Fibroblast of lung (primary cell): ENCODE measurements around the gene NDC80.

Experiments used
- EZH2 ChIP-seq: IDR thresholded peaks from 2 replicates; pipeline ENCODE4 v1.5.1; 2012; ENCODE audit warnings: low read length, control low read depth, mild to moderate bottlenecking; ENCODE audit errors: missing control alignments
- TF ChIP-seq, protein P1 (sequence below), 2 donors: IDR thresholded peaks in 1 of 2; conservative IDR thresholded peaks in 1 of 2; 1 replicate in 1 of 2; 2 replicates in 1 of 2; pipeline ENCODE4 v1.5.1; 2011 to 2012; ENCODE audit warnings: low read length in 2 of 2, control low read depth in 1 of 2, inconsistent platforms in 1 of 2, low read depth in 1 of 2, mild to moderate bottlenecking in 1 of 2

GRCh38 chr18:2557536-2557935 lies 13.8 kb upstream of the NDC80 start:
- TF ChIP-seq, protein P1, sequence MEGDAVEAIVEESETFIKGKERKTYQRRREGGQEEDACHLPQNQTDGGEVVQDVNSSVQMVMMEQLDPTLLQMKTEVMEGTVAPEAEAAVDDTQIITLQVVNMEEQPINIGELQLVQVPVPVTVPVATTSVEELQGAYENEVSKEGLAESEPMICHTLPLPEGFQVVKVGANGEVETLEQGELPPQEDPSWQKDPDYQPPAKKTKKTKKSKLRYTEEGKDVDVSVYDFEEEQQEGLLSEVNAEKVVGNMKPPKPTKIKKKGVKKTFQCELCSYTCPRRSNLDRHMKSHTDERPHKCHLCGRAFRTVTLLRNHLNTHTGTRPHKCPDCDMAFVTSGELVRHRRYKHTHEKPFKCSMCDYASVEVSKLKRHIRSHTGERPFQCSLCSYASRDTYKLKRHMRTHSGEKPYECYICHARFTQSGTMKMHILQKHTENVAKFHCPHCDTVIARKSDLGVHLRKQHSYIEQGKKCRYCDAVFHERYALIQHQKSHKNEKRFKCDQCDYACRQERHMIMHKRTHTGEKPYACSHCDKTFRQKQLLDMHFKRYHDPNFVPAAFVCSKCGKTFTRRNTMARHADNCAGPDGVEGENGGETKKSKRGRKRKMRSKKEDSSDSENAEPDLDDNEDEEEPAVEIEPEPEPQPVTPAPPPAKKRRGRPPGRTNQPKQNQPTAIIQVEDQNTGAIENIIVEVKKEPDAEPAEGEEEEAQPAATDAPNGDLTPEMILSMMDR (conservative IDR thresholded peaks at IDR 0.05 in 1 of 2, IDR thresholded peaks at IDR 0.05 in 1 of 2; ENCODE audit: low read depth in 1 of 2, low read length in 2 of 2), result no peak
- TF ChIP-seq EZH2, result no peak
